Right lobe of liver (tissue), 4 donors: ENCODE results near the gene CEP72.

ENCODE experiments used
- POLR2A ChIP-seq: fragments of 450-650 bp; IDR thresholded peaks from one replicate; pipeline ENCODE4 v1.6.1; 2017; ENCODE audit warnings: antibody characterized with exemption, mild to moderate bottlenecking
- TF ChIP-seq, protein P1 (sequence below), 4 donors: fragments of 200-600 bp in 3 of 4; fragments of 450-650 bp in 1 of 4; IDR thresholded peaks; one replicate each; pipeline versions ENCODE4 v1.5.1 to v1.8.0; 2016 to 2022; ENCODE audit warnings: antibody characterized with exemption in 4 of 4, mild to moderate bottlenecking in 2 of 4
- donor health status: DM: no; HTN: no; CAD: no.
- donor health status: DM: no; HTN: no; CAD: no.
- donor health status: DM: no; HTN: yes; CAD: no.

DNA sequence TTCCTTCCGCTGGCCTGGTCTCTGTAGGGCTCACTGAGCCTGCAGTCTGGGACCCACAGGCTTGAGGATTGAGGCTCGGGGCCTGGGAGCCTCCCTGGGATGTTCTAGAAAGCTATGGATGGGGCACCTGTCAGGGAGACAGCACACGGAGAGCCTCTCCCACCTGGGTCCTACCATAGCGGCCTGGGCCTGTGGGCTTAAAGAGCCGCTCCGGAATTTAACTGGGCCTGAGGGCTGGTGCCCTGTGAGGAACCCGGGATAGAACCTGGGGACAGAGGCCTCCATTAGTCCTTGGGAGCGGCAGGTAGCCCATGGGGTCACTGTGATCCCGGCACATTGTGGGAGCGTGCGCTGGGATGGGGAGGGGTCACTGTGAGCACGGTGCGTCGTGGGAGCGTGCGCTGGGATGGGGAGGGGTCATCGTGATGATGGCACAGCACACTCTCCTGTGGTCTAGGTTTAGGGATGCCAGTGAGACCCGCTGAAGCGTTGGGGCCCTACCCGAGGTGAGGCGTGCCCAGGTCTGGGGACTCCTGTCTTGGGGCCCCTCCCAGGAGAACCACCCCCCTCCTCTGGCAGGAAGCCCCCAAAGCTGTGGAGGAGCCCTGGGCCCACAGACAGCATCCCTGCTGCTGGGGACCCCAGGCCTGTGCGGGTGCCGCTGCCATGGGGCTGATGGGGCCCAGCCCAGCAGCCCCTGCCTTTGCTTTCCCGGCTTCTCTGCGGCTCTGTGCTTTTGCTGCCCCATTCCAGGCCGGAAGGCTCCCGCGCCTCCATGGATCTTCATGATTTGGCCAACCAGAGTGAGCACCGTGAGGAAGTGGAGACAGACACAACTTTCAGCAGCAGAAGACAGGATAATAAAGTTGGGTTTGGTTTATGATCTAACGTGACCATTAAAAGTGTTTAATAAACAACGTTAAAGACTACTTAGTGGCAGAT, 3.4 kb upstream of the CEP72 start:
- no peak for TF ChIP-seq POLR2A
- TF ChIP-seq, protein P1, sequence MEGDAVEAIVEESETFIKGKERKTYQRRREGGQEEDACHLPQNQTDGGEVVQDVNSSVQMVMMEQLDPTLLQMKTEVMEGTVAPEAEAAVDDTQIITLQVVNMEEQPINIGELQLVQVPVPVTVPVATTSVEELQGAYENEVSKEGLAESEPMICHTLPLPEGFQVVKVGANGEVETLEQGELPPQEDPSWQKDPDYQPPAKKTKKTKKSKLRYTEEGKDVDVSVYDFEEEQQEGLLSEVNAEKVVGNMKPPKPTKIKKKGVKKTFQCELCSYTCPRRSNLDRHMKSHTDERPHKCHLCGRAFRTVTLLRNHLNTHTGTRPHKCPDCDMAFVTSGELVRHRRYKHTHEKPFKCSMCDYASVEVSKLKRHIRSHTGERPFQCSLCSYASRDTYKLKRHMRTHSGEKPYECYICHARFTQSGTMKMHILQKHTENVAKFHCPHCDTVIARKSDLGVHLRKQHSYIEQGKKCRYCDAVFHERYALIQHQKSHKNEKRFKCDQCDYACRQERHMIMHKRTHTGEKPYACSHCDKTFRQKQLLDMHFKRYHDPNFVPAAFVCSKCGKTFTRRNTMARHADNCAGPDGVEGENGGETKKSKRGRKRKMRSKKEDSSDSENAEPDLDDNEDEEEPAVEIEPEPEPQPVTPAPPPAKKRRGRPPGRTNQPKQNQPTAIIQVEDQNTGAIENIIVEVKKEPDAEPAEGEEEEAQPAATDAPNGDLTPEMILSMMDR (IDR thresholded peaks at IDR 0.05) = no peak
